HepG2 (cell line): ENCODE data around the gene TAF1D. TPM values are rescaled to one million over a fixed set of nuclear protein-coding genes. Genes with fewer than 3 reads are reported as not detected.

Experiments used
- FOSL1 ChIP-seq: sonication (generic); formaldehyde crosslinking; IDR thresholded peaks from 2 replicates; pipeline ENCODE4 v1.9.0; 2021; ENCODE audit warnings: missing genetic modification reagents, borderline replicate concordance
- HNF1A ChIP-seq, 2 experiments: sonication (generic) in 1 of 2; formaldehyde crosslinking in 1 of 2; IDR thresholded peaks; 2 replicates each; pipeline versions ENCODE4 v1.4.0 to v1.6.1; 2016 to 2020; ENCODE audit warnings: borderline replicate concordance in 1 of 2, low read depth in 1 of 2, mild to moderate bottlenecking in 1 of 2, missing genetic modification reagents in 1 of 2
- SNAPC4 ChIP-seq: sonication (generic); formaldehyde crosslinking; IDR thresholded peaks from 2 replicates; pipeline ENCODE4 v1.4.0; 2020; ENCODE audit warnings: mild to moderate bottlenecking, missing genetic modification reagents
- U2AF2 ChIP-seq: fragments of 200-400 bp; formaldehyde crosslinking; IDR thresholded peaks from 2 replicates; pipeline ENCODE4 v1.6.1; 2017; ENCODE audit warnings: low read depth, mild to moderate bottlenecking, low read length
- XRCC5 ChIP-seq: fragments of 200-400 bp; formaldehyde crosslinking; optimal IDR thresholded peaks from 2 replicates; pipeline ENCODE3; 2017; ENCODE audit warnings: mild to moderate bottlenecking, low read length
- polyA plus RNA-seq, 8 experiments: library from polyadenylated mRNA; depleted of rRNA in 3 of 8; stranded (reverse) in 7 of 8; unstranded in 1 of 8; fragments of >200 nt; fragmentation: Illumina TruSeq in 4 of 8; extraction: Trizol in 4 of 8; gene quantifications; 2 replicates each; pipeline versions ENCODE4 v1.2.1 to v1.2.3, GENCODE V29; 2011 to 2016; ENCODE audit warnings: low read depth in 4 of 8, missing spikeins in 1 of 8, mixed read lengths in 1 of 8; ENCODE audit not compliant: insufficient read depth in 1 of 8
- total RNA-seq, 5 experiments: library from RNA; depleted of rRNA; stranded (reverse); fragments of >200 nt; fragmentation: Illumina TruSeq; extraction: Trizol; gene quantifications; 2 replicates each; pipeline ENCODE4 v1.2.3, GENCODE V29; 2016; ENCODE audit warnings: low read depth in 1 of 5

The TAF1D gene
- total and polyA plus RNA-seq, 2 of the 13 experiments (the other 11 are each of a cell fraction or from before 2014, with no cell fraction given) = 132 to 207 TPM

GRCh38 chr11:93747122-93747521, 5.8 kb upstream of the TAF1D start (continued):
- TF ChIP-seq HNF1A (IDR thresholded peaks at IDR 0.05; ENCODE audit: low read depth) (peak; percentile 37; the same call in 1 of the 2 replicates), HNF1A (CRISPR knock-in tag; IDR thresholded peaks at IDR 0.05; ENCODE audit: borderline replicate concordance) (no peak), XRCC5 (no peak), SNAPC4 (CRISPR knock-in tag) (no peak), U2AF2 (no peak), FOSL1 (CRISPR knock-in tag) (no peak)
